KBM-7 (cell line): Measurements from ENCODE around the gene IGFBP5.

Experiments used
- DNase-seq: peaks from one replicate; pipeline ENCODE4 v3.0.0-alpha.2; 2015
- in situ Hi-C: fragments of 300-500 bp; cut with MboI; formaldehyde crosslinking; loops from 2 replicates; pipeline ENCODE4 v1.14.3; 2020; ENCODE audit warnings: low sequenced_read_pairs, low pct_unique_long_range_greater_than_20kb, mixed read lengths

Gene IGFBP5

GRCh38 chr2:216657086-216657855, 38.1 kb downstream of the IGFBP5 start:
- in situ Hi-C loops, result no loop called here
- no peak for DNase-seq

DNA sequence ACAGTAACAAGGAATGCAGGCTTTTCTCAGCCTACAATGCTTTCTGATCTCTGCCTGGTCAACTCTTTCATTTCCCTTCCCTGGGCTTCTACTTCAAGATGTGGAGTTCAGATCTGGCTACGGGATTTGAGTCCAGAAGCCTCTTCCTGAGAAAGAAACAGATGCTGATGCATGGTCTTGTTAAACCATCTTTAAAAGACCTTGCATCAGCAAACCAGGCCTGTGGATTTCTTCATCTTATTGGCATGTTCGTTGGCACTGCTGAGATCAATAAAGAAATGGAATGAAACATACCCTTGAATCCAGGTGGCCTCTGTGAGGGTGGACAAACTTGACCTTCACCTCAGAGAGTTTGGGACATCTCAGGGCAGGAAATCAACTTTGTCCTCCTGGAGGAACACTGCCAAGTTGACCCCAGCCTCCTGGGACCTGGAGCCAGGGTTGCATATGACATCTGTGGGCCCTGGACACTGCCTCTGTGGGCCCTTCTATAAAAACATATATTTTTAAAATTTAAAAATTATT, 40.8 kb downstream of the IGFBP5 start:
- in situ Hi-C loops, result no loop called here
- DNase-seq, result no peak

DNA sequence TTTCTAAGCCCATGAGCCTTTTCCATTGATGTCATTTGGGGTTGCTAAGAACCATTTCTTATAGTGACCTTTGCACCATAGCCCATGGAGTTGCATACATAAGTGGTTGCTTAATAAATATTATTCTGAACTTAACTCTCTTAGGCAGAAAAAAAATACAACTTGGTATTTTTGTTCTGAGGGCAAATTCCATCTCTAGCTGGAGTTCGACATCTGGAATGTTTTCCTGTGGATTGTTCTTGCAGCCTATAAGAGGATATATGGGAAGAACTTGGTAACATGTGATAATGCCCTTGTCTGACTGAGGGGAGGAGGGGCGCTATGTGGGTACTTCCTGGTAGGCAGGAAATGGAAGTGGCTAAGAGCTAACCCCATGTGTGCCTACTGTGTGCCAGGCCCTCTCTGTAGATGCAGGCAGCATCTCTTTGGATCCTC, 41.4 kb downstream of the IGFBP5 start:
- in situ Hi-C loops, result no loop called here
- DNase-seq, result no peak

DNA sequence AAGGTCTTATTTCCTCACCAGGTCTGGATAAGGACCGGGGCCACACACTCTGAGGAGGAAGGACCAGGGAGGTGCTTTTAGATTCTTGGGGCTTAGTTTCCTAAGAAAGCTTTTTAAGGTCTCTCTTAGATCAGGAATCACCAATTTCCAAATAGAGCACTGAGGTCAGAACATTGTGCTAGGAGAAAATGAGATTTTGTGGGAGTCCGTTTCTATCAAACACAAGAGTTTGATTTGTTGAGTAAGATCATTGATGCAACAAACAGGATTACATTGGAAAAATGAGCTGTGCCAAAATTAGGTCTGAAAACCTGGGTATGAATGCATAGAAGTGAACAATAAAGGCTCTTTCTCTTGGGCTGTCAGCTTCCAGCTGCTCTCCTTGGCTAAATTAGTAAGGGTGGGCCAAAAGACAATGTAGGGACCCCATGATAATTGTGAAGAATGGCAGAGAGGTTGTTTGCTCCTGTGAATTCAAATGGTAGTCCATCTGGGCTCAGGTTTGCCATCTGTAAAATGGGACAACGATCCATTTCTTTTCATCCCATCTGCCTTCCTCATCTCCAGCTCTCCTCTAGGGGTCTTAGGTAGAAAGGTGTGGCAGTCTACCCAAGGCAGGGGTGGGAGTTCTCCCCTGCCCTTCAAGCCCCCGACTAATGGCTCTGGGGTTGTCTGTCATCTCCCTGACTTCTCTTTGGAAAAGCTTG, 42.1 kb downstream of the IGFBP5 start:
- in situ Hi-C loops, result no loop called here

GRCh38 chr2:216652566-216652965, 42.8 kb downstream of the IGFBP5 start:
- in situ Hi-C loops, result no loop called here
- DNase-seq, result no peak

More for the DNA sequence above, 42.1 kb downstream of the IGFBP5 start:
- DNase-seq, result no peak

DNA sequence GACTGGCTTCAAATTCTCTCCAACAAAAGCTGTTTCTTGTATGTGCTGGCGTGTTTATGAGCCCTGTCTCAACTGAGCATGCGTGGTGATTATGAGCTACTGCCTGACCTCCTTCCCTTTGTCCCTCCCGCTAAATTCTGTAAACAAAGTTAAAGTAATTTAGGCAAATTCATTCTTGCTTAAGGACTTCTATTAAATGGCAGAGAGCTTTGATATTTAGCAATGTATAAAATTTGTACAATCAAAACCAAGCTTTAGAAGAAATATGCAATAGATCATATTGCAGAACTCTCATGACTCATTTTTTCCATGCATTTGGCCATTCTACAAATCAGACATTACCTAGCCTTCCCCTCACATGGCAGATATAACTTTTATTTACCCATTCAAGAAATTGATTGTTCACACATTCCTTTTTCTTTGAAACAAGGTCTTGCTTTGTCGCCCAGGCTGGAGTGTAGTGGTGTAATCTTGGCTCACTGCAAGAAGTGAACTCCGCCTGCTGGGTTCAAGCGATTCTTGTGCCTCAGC, 43.9 kb downstream of the IGFBP5 start:
- in situ Hi-C loops, result no loop called here
- no peak for DNase-seq

- DNase-seq, result no peak
- in situ Hi-C loops, result no loop called here
Measured at GRCh38 chr2:216650626-216651257, 44.6 kb downstream of the IGFBP5 start.

GRCh38 chr2:216649574-216649973, 45.8 kb downstream of the IGFBP5 start:
- in situ Hi-C loops, result no loop called here
- DNase-seq, result no peak

- in situ Hi-C loops, result no loop called here
- DNase-seq, result no peak
Measured at GRCh38 chr2:216648105-216648504, 47.2 kb downstream of the IGFBP5 start.

- DNase-seq, result no peak
- in situ Hi-C loops, result no loop called here
Measured at GRCh38 chr2:216646116-216646515, 49.2 kb downstream of the IGFBP5 start.

GRCh38 chr2:216645636-216645950, 49.8 kb downstream of the IGFBP5 start:
- in situ Hi-C loops, result no loop called here
- DNase-seq, result no peak

DNA sequence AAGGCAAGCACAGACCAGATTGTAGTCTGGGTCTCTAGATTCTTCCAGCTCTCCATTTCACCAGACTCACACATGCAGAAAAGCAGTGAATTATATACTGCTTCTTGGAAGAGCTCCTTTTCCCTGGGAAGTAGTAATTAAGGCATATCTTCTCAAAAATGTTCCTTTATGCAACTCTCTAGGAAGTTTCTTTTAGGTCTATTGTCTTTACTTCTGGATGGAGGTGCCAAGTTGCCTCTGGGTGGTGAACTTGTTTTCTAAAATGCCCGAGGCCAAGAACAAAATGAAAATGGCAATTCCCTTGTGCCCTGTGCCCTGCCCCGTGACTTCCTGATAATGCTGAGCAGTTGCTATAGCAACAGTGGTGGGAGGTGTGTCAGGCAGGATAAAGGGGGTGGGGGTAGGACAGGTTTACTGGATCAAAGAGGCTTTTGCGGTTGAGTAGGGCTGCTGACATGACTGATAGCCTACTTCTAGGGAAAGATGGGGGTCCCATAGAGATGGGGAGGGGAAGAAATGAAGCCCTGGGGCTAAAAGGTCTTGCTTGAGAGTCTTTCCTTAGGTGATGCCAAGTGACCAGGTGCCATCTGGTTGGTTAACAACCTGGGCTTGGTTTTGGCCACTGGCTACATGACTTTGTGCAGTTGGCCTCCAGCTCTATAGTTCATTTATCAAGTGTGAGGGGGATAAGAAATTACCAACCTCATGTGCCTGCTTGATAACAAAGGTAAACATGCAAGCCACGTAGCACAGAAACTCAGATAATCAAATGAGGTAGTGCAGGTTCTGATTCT, 50.3 kb downstream of the IGFBP5 start:
- no peak for DNase-seq
- in situ Hi-C loops, result no loop called here

DNA sequence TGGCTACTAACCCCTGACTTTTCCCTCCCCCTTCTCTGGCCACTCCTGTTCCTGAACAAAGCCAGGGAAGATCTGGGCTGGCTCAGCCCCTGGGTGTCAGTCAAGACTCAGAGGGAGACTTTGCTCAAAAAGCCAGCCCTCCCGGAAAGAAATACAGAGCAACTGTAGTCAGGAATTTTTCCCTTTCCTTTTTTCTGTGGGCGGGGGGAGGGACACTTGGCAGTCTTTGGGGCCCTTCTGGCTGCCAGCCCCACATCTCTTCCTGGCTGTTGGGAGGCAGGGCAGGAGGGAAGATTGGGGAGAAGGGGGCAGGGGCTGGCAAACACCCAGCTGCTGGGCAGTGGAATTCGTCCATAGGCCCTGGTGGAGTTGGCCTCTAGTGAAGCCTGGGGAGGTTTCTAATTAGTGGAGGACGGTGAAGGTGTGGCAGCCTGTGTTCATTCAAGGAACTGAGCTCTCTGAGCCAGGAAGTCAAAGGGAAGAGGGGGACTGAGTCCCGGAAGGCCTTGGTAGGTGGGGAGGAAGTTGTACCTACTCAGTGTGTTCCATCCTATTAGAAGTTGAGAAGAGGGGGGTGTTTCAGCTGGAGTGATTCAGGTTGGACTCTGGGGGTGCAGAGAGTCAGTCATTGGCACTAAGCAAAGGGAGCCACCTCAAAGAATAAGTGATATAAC, 51.2 kb downstream of the IGFBP5 start:
- in situ Hi-C loops, result no loop called here
- no peak for DNase-seq

DNA sequence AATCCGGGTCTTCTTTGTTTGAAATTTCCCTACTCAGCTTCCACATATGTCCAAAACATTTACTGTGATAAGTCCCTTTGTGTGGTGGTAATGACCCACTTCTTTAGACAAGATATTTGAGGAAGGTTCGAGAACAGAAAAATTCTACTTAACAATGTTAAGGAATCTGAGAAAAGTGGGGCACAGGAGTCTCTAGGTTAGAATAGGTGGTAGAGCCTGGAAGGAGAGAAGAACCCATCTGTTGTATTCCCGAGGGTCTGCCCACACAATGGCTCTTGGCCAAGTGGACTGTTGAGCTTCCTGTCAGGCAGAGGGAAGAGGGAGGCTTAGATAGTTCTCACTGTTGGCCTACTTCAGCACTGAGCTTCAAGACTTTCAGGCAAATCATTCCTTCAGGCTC, 57.9 kb downstream of the IGFBP5 start:
- no peak for DNase-seq
- in situ Hi-C loops, result no loop called here

DNA sequence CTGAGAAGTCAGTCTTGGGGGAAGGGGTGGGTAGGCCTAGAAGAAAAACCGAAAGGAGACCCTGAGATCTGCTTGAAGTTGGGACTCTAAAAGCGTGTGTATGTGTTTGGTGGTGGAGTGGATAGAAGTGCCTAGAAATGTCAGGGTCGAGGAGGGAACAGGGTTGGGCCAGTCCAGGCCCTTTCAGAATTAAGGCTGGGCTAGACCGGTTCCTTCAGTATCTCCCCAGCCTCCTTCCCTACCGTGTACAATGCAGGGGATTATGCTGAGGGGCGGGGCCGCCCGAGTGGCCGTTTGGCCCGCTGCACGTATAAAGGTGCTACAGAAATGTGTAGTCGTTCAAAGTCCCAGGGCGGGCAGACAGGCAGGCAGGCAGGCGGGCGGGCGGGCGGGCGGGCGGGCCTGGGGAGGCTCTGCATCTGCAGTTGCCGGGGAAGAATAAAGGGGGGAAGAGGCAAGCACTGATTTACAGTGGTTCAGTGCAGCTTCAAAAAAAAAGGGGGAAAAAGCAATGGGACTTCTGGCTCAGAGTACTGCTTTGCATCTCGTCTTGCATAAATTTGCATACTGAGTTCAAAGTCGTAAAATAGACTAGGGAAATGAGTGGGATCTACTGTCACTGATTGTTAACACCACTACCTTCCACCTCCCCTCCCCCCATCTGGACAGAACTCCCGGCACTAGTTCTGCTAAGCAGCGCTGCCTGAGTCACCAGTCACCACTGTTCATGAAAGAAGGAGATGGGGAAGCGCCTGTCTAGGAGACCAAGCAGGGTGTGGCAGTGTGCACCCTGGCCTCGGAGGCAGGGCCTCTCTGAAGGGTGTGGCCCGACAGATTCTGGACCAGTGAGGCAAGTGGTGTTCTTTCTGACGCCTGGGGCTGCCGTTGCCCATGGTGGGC, 58.5 kb downstream of the IGFBP5 start:
- in situ Hi-C loops, result no loop called here
- peak; percentile 61 for DNase-seq

- peak; percentile 36 for DNase-seq
- in situ Hi-C loops, result no loop called here
Measured at GRCh38 chr2:216635701-216636550, 59.4 kb downstream of the IGFBP5 start.

DNA sequence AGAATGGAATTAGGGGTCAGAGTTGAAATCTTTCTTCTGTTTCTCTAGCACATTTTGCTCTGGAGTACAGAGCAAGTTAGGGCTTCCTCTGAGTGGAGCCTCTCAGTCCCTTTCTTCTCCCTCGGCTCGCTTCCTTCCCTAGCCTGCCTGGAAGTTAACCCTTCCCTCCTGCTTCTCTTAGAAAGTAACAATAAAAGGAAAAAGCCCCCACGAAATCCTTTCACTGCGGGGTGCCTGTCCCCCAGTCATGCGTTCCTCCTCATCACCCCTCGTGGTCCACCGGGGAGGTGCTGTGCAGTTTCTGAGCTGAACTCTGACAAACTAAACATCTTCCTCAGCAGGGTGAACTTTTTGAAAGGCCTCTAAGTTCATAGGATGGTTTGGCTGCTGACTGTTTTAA, 60.2 kb downstream of the IGFBP5 start:
- peak; percentile 29 for DNase-seq
- in situ Hi-C loops, result no loop called here
